T47D (cell line): Measurements from ENCODE around the gene CPAMD8.

Experiments
- DNase-seq, 2 experiments: peaks; one replicate each; pipeline versions ENCODE4 v3.0.0 to v3.0.0-alpha.2; 2011 to 2012; ENCODE audit warnings: low read depth in 1 of 2, low spot score in 1 of 2
- JUND ChIP-seq: IDR thresholded peaks from 2 replicates; pipeline ENCODE4 v1.6.1; 2012; ENCODE audit warnings: low read depth
- in situ Hi-C: cut with HindIII; loops from 2 replicates; pipeline ENCODE4 v1.10.0; 2016; ENCODE audit warnings: low sequenced_read_pairs, low pct_unique_long_range_greater_than_20kb

The CPAMD8 gene

GRCh38 chr19:16895467-16896145 lies 131.0 kb downstream of the CPAMD8 start:
- no peak for DNase-seq
- in situ Hi-C loops: no loop called here
- no peak for TF ChIP-seq JUND

GRCh38 chr19:16894080-16894479 lies 132.5 kb downstream of the CPAMD8 start:
- TF ChIP-seq JUND: no peak
- in situ Hi-C loops: no loop called here
- no peak for DNase-seq

- in situ Hi-C loops: no loop called here
- TF ChIP-seq JUND: no peak
- no peak for DNase-seq
These were observed 133.0 kb downstream of the CPAMD8 start for GRCh38 chr19:16893686-16893989.

GRCh38 chr19:16892868-16893685 lies 133.5 kb downstream of the CPAMD8 start:
- no peak for DNase-seq
- TF ChIP-seq JUND: no peak
- in situ Hi-C loops: no loop called here

GRCh38 chr19:16892436-16892835 lies 134.2 kb downstream of the CPAMD8 start:
- in situ Hi-C loops: no loop called here
- no peak for TF ChIP-seq JUND
- no peak for DNase-seq

GRCh38 chr19:16891696-16892382 lies 134.8 kb downstream of the CPAMD8 start:
- TF ChIP-seq JUND: no peak
- in situ Hi-C loops: no loop called here

GRCh38 chr19:16890461-16891184 lies 136.0 kb downstream of the CPAMD8 start:
- in situ Hi-C loops: no loop called here
- no peak for TF ChIP-seq JUND
- DNase-seq: no peak

More at GRCh38 chr19:16891696-16892382, 134.8 kb downstream of the CPAMD8 start:
- DNase-seq: no peak

- no peak for DNase-seq
- no peak for TF ChIP-seq JUND
- in situ Hi-C loops: no loop called here
These were observed 136.6 kb downstream of the CPAMD8 start for GRCh38 chr19:16889883-16890460.

GRCh38 chr19:16889366-16889882 lies 137.2 kb downstream of the CPAMD8 start:
- in situ Hi-C loops: no loop called here
- DNase-seq: no peak
- TF ChIP-seq JUND: no peak

- TF ChIP-seq JUND: no peak
- DNase-seq: no peak
- in situ Hi-C loops: no loop called here
These were observed 137.8 kb downstream of the CPAMD8 start, which contains the start of gene F2RL3 for GRCh38 chr19:16888629-16889365. F2RL3 (plus strand) TSS chr19:16888999; CDS start chr19:16889190, 191 bp downstream.

GRCh38 chr19:16887353-16888265 lies 139.0 kb downstream of the CPAMD8 start:
- in situ Hi-C loops: no loop called here
- no peak for DNase-seq
- no peak for TF ChIP-seq JUND
